SIG-M5 treated with dmso at 0.1 percent for 504 hours (cell line): ENCODE data around the gene KRTAP10-1.

Source experiments
- DNase-seq: peaks from one replicate; lab custom pipeline; 2025; ENCODE audit not compliant: unreplicated experiment; lab: John Stamatoyannopoulos, UW

KRTAP10-1 gene

DNA sequence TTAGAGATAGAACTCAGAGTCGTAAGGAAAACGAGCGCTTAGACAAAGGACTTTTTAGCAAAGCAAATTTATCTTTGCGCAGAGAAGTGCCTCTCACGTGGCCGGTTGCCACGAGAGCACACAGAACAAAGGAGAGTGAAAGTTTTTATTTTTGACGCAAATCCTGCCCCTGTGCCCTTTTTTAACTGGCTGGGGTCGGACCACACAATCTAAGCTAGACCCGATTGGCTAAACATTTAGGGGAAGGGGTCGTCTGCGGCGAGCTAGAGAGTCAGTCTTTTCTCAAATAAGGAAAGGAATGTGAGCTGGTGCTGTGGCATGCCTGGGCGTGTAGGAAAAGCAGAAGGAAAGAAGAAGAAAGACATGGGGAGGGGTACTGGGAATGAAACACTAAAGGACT, 8.9 kb upstream of the KRTAP10-1 start:
- DNase-seq = no peak

- DNase-seq = no peak
These were observed 8.4 kb upstream of the KRTAP10-1 start for GRCh38 chr21:44548381-44548780.

DNA sequence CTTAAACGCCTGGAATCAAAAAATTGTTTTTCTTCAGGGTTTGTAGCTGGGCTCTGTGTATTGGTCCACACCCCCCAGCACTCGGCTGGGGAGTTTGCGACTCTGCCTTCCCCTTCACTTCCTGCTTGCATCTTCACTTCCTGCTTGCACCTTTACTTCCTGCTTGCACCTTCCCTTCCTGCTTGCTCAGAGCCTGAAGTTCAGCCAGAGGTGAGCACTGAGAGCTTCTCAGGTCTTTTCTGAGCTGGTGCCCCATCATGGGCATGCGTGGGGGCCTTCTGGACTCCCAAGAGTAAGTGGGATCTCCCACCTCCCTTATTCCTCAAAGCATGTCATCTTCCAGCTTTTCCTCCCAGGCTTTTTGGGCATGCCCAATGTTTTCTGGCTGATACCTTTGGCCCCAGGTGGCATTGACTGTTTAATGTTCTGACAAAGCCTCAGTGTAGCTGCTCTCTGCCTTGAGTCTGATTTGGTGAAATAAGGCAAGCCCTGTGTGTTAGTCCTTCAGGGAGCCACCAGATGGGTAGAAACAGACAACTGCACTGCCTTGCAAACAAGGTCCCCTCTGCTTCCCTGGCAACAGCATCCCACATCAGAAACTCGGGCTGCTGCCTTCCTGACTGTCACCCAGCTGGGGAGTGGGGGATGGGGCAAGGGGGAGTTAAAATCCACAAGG, 7.8 kb upstream of the KRTAP10-1 start:
- no peak for DNase-seq

DNA sequence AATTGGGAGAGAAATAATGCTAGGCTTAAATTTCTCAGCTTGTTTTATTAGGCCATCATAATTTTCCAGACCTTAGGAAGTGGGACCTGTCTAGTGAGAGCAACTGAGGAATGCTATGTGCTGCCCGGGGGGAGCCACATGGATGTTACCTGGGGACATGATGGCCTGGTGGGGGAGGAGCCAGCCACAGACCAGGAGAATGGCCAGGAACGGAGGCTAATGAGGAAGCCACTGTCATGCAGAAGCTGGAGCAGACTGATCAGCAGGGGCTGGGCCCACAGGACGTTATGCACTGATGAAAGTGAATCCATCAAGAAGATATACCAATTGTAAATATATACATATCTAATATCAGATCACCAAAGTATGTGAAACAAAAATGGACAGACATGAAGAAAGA, 4.6 kb upstream of the KRTAP10-1 start:
- no peak for DNase-seq

DNA sequence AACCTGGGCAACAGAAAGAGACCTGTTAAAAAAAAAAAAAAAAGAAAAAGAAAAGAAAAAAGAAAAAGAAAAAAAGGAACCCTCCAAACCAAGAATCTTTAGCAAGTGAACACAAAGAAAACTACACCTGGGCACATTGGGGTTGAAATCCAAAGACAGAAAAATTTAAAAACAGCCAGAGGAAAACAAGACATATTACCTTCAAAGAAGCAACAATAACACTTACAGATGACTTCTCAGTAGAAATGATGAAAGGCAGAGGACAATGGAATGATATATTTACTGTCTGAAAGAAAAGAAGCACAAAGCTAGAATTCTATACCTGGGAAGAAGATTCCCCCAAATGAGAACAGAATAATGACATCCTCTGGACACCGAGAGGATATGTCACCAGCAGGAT, 2.7 kb upstream of the KRTAP10-1 start:
- DNase-seq = no peak

GRCh38 chr21:44540741-44541288, 820 bp upstream of the KRTAP10-1 start:
- no peak for DNase-seq

GRCh38 chr21:44539046-44539445, 949 bp downstream of the KRTAP10-1 start:
- DNase-seq = no peak

GRCh38 chr21:44537930-44538911, 1.8 kb downstream of the KRTAP10-1 start:
- no peak for DNase-seq

GRCh38 chr21:44535963-44536362, 4.0 kb downstream of the KRTAP10-1 start:
- DNase-seq = no peak

GRCh38 chr21:44534688-44535087, 5.3 kb downstream of the KRTAP10-1 start:
- no peak for DNase-seq

DNA sequence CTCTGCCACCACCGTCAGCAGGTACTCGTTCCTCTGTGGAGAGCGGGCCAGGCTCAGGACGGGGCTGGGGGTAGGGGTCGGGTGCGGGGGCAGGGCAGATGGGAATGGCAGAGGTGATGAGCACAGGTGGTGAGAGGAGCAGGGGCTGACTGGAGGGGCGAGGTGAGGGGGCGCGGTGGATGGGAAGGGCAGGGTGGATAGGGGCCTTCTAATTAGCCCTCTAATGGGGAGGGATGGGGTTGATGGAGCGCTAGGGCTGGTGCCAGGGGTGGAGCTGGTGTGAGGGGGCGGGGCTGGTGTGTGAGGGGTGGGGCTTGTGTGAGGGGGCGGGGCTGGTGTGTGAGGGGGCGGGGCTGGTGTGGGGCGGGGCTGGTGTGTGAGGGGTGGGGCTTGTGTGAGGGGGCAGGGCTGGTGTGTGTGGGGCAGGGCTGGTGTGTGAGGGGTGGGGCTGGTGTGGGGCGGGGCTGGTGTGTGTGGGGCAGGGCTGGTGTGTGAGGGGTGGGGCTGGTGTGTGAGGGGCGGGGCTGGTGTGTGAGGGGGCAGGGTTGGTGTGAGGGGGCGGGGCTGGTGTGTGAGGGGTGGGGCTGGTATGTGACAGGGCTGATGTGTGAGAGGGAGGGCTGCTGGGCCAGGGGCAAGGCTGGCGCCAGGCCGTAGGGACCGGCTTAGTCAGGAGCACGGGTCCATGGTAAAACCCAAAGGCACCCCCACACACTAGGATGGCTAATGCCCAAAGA, 5.9 kb downstream of the KRTAP10-1 start:
- DNase-seq = no peak

- no peak for DNase-seq
These were observed 6.7 kb downstream of the KRTAP10-1 start for GRCh38 chr21:44533121-44533890.

- DNase-seq = no peak
These were observed 7.3 kb downstream of the KRTAP10-1 start for GRCh38 chr21:44532712-44533111.

GRCh38 chr21:44531606-44532564, 8.1 kb downstream of the KRTAP10-1 start:
- no peak for DNase-seq

GRCh38 chr21:44530903-44531605, 8.9 kb downstream of the KRTAP10-1 start:
- no peak for DNase-seq

DNA sequence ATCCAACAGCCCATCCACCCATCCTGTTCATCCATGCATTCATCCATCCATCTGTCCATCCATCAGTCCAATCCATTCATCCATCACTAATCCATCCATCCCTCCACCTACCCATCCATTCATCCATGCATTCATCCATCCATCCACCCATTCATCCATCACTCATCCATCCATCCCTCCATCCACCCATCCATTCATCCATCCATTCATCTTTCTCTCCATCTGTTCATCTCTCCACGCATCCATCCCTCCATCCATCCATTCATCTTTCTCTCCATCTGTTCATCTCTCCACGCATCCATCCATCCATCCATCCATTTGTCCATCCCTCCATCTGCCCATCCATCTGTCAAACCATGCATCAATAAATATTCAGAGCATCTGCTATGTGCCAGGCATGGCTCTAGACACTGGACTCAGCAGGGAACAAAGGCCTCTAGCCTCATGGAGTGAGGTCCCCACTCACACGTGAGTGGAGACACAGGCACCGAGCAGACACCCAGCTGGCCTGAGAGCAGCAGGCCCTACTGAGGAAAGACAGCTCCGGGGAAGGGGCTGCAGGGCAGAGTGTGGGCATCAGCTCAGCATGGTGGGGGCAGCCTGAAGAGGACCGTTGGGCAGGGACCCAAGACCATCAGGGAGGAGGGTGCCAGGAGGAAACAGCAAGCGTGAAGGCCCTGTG, 9.6 kb downstream of the KRTAP10-1 start:
- DNase-seq = no peak

- no peak for DNase-seq
These were observed 10.4 kb downstream of the KRTAP10-1 start for GRCh38 chr21:44529503-44530125.

DNA sequence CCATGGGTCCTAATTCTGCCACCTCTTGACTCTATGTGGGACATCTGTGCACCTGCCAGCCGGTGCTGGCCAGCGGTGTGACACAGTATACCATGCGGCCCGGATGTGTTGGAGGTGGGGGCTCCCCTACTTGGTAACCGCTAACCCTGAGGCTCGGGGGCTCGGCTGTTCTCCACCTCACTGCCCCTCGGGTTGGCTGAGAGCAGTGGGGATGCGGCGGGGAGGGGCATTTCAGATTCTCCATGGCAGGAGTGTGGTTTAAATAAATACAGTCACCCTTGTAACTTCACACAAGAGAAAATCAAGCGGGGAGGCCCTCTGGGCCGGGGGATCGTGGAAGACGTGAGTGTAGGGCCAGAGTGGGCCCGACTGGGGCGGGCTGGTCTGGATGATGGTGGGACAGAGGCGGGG, 11.0 kb downstream of the KRTAP10-1 start:
- DNase-seq = no peak
